ENCODE measurements around the gene FGF14. TPM values are rescaled to one million over a fixed set of nuclear protein-coding genes. Genes with fewer than 3 reads are reported as not detected.

FGF14 gene
- total RNA-seq, 5 donors from 2014 or later (not counting 1 experiment from before 2014, with no cell fraction given) = 0.03 TPM; not detected in 3

DNA sequence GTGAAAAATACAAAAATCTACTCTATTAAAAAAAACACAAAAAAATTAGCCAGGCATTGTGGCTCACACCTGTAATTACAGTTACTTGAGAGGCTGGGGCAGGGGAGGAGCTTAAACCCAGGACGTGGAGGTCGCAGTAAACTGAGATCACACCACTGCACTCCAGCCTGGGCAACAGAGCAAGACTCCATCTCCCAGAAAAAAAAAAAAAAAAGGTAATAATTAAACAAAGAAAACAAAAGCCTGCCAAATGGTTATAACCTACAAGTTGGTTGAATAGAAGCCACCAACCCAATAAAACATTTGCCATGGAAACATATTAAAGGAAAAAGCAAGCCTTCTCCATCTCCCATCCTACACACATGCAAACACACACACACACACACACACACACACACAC, 694.2 kb downstream of the FGF14 start:
- Mint-ChIP-seq H3K4me3 (no peak overlapping the region), H3K4me1 (peaks cover 9 to 10% (median 10%) of the 10 kb centered on the region in 3 donors), H3K36me3 (no peaks in the 10 kb centered on the region), H3K9me3 (no peaks in the 10 kb centered on the region), H3K27me3 (peaks cover 4 to 16% of the 10 kb centered on the region in 2 donors), H3K27ac (no peak overlapping the region)
- POLR2A ChIA-PET = no interaction called here
- CTCF ChIA-PET = no interaction called here
- Histone ChIP-seq H3K27ac (ENCODE audit: low read length) (no peak overlapping the region), H3K4me3 (ENCODE audit: control insufficient read depth in 1 of 2, extremely low read depth in 1 of 2, low read length in 1 of 2) (no peak overlapping the region), H3K27me3 (replicated peaks in 1 of 2; ENCODE audit: control insufficient read depth in 2 of 2, extremely low read depth in 1 of 2, insufficient read depth in 2 of 2, low read length in 1 of 2) (peaks cover 0 to 3% of the 10 kb centered on the region in 2 experiments), H3K9me3 (no peaks in the 10 kb centered on the region), H3K4me1 (ENCODE audit: control insufficient read depth in 1 of 2, extremely low read depth in 1 of 2, insufficient read depth in 2 of 2, low read length in 2 of 2) (no peaks in the 10 kb centered on the region), H3K36me3 (ENCODE audit: control insufficient read depth in 2 of 2, extremely low read depth in 1 of 2, insufficient read depth in 1 of 2, low read length in 1 of 2) (no peaks in the 10 kb centered on the region)
- DNase-seq = no peak
- ATAC-seq (replicated peaks in 1 of 4) = no peak
- WGBS (ENCODE audit: insufficient coverage) = no CpG with 5 or more reads among the region's 2 CpGs

DNA sequence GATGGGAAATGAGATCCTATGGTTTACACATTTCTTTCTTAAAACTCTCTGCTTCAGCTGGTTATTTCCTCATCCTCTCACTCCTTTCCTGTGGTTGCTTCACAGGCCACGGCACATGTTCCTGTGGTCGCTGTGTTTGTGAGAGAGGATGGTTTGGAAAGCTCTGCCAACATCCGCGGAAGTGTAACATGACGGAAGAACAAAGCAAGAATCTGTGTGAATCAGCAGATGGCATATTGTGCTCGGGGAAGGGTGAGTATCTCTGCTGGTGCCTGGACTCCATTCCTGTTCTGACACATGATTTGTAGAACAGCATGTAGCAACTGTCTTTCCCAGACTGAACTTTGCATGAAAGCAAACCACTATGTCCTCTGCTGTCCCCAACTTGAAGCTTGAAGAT, 695.2 kb downstream of the FGF14 start:
- POLR2A ChIA-PET = no interaction called here
- no peaks in the 10 kb centered on the region for H3K36me3 Mint-ChIP-seq

DNA sequence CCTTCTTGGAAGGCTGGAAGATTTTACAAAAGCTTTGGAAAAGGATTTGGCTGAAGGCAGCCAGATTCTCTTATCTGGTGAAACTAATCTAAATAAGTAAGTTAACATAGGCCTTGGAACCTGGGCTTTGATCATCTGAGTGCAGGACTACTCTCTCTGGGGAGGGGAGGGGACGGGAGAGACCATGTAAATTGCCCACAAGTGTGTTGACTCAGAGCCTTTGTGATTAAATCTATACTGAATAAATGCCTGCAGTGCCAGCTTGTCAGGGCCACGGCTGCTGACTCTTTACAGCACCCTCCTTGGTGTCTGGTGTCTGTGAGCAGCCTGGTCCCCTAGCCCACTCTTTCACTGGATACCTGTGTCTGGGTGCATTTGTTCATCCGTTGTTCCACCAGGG, 698.0 kb downstream of the FGF14 start:
- Mint-ChIP-seq H3K4me1 (peaks cover 9 to 10% (median 10%) of the 10 kb centered on the region in 3 donors), H3K27ac (no peak overlapping the region), H3K4me3 (no peak overlapping the region), H3K9me3 (no peaks in the 10 kb centered on the region), H3K27me3 (peaks cover 4 to 10% of the 10 kb centered on the region in 2 donors), H3K36me3 (no peaks in the 10 kb centered on the region)
- peaks cover 0 to 3% of the 10 kb centered on the region in 2 experiments for H3K27me3 ChIP-seq (replicated peaks in 1 of 2; ENCODE audit: control insufficient read depth in 2 of 2, extremely low read depth in 1 of 2, insufficient read depth in 2 of 2, low read length in 1 of 2)
- no peak overlapping the region for H3K4me3 ChIP-seq (ENCODE audit: control insufficient read depth in 1 of 2, extremely low read depth in 1 of 2, low read length in 1 of 2)
- no peaks in the 10 kb centered on the region for H3K36me3 ChIP-seq (ENCODE audit: control insufficient read depth in 2 of 2, extremely low read depth in 1 of 2, insufficient read depth in 1 of 2, low read length in 1 of 2)
- no peak for ATAC-seq (replicated peaks in 1 of 4)
- ChIA-PET CTCF (no interaction called here), POLR2A (interaction anchor here in 1 of 2 donors (0.6 kb wide), 1 partner anchor 31 kb away, joined by 3 read pairs; no protein-coding TSS in a partner anchor)
- H3K27ac ChIP-seq (ENCODE audit: low read length) = no peak overlapping the region
- DNase-seq = no peak
- H3K9me3 ChIP-seq = no peaks in the 10 kb centered on the region
- 58% methylated on average over 2 of the region's 3 CpGs for WGBS (ENCODE audit: insufficient coverage)
- no peaks in the 10 kb centered on the region for H3K4me1 ChIP-seq (ENCODE audit: control insufficient read depth in 1 of 2, extremely low read depth in 1 of 2, insufficient read depth in 2 of 2, low read length in 2 of 2)

More for the DNA sequence above, 695.2 kb downstream of the FGF14 start:
- H3K4me1 Mint-ChIP-seq = peaks cover 9 to 10% (median 10%) of the 10 kb centered on the region in 3 donors
- Histone ChIP-seq H3K36me3 (ENCODE audit: control insufficient read depth in 2 of 2, extremely low read depth in 1 of 2, insufficient read depth in 1 of 2, low read length in 1 of 2) (no peaks in the 10 kb centered on the region), H3K4me3 (ENCODE audit: control insufficient read depth in 1 of 2, extremely low read depth in 1 of 2, low read length in 1 of 2) (no peak overlapping the region), H3K9me3 (no peaks in the 10 kb centered on the region), H3K27me3 (replicated peaks in 1 of 2; ENCODE audit: control insufficient read depth in 2 of 2, extremely low read depth in 1 of 2, insufficient read depth in 2 of 2, low read length in 1 of 2) (peaks cover 0 to 3% of the 10 kb centered on the region in 2 experiments), H3K27ac (ENCODE audit: low read length) (no peak overlapping the region), H3K4me1 (ENCODE audit: control insufficient read depth in 1 of 2, extremely low read depth in 1 of 2, insufficient read depth in 2 of 2, low read length in 2 of 2) (no peaks in the 10 kb centered on the region)
- H3K27ac Mint-ChIP-seq = no peak overlapping the region
- DNase-seq (peak in 13 of 35 experiments; percentile 0 to 19 (median 1)), ATAC-seq (replicated peaks in 1 of 4) (peak in 3 of 4 experiments; percentile 43 to 68 (median 55))
- CTCF ChIA-PET = interaction anchor here in 1 of 2 donors (0.6 kb wide), 1 partner anchor 7 kb away, joined by 3 read pairs; no protein-coding TSS in a partner anchor
- H3K4me3 Mint-ChIP-seq = no peak overlapping the region
- peaks cover 4 to 12% of the 10 kb centered on the region in 2 donors for H3K27me3 Mint-ChIP-seq
- no peaks in the 10 kb centered on the region for H3K9me3 Mint-ChIP-seq
- 16% methylated on average over 5 of the region's 6 CpGs for WGBS (ENCODE audit: insufficient coverage)

DNA sequence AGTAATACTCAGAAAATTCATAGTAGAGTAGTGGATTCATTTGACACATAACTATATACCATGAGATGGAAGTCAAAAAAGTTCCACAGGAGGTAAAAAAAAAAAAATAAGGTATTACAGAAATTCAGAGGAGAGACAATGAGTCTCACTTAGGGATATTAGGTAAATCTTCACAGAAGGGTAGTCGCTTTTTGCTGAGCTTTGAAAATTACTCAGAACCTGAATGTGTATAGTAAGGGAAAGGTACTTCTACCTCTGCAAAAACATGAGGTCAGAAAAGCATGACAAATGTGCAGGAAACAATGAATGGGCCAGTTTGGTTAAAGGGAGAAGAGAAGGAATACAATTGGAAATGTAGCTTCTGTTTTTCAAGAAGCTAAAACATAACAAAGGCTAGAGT, 698.8 kb downstream of the FGF14 start:
- peaks cover 9 to 10% (median 10%) of the 10 kb centered on the region in 3 donors for H3K4me1 Mint-ChIP-seq
- DNase-seq (no peak), ATAC-seq (replicated peaks in 1 of 4) (no peak)
- no peak overlapping the region for H3K27ac Mint-ChIP-seq
- no peaks in the 10 kb centered on the region for H3K4me1 ChIP-seq (ENCODE audit: control insufficient read depth in 1 of 2, extremely low read depth in 1 of 2, insufficient read depth in 2 of 2, low read length in 2 of 2)
- H3K36me3 Mint-ChIP-seq = no peaks in the 10 kb centered on the region
- no peak overlapping the region for H3K4me3 Mint-ChIP-seq
- ChIA-PET CTCF (no interaction called here), POLR2A (interaction anchor here in 1 of 2 donors (0.8 kb wide), 1 partner anchor 1568 kb away, joined by 5 read pairs; no protein-coding TSS in a partner anchor)
- H3K36me3 ChIP-seq (ENCODE audit: control insufficient read depth in 2 of 2, extremely low read depth in 1 of 2, insufficient read depth in 1 of 2, low read length in 1 of 2) = no peaks in the 10 kb centered on the region
- no peaks in the 10 kb centered on the region for H3K9me3 ChIP-seq
- H3K27ac ChIP-seq (ENCODE audit: low read length) = no peak overlapping the region
- H3K27me3 Mint-ChIP-seq = peaks cover 5 to 6% of the 10 kb centered on the region in 2 donors
- H3K27me3 ChIP-seq (replicated peaks in 1 of 2; ENCODE audit: control insufficient read depth in 2 of 2, extremely low read depth in 1 of 2, insufficient read depth in 2 of 2, low read length in 1 of 2) = peaks cover 0 to 3% of the 10 kb centered on the region in 2 experiments
- 100% methylated on average over 1 of the region's 1 CpG for WGBS (ENCODE audit: insufficient coverage)
- H3K4me3 ChIP-seq (ENCODE audit: control insufficient read depth in 1 of 2, extremely low read depth in 1 of 2, low read length in 1 of 2) = no peak overlapping the region
- H3K9me3 Mint-ChIP-seq = no peaks in the 10 kb centered on the region

DNA sequence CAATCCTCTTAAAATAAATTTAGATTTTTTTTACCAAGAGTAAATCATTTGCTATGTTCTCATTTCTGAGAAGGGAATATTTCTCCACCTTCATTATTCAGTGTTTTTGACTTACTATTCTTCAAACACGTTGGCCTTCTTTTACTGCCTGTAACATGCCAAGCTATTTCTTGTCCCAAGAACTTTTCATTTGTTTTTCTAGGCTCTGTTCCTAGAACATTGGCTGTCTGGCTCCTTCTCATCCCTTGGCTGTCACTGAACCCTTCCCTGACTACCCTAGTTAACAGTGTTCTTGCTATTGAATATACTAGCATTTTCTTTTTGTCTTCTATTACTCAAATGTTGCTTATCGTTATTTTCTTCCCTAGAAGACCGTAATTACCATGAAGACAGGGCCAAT, 701.2 kb downstream of the FGF14 start:
- WGBS (ENCODE audit: insufficient coverage) = 89% methylated on average over 1 of the region's 3 CpGs

DNA sequence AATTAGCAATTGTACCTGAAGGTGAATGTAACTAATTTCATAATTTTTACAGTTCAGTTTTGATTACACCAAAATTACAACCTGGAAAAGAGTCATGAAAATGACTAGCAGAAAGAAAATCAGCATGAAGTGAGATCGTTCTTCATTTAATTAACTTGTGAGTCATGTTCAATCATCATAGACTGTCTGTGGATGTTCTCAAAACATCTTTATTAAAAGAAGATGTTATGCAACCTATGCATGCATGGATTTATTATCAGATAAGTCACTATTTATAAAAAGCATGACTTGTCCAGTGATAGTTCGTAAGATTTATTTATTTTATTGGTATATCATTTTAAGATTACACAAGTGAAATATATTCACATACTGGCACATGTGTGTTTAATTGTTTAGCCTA, 703.4 kb downstream of the FGF14 start:
- no peak overlapping the region for H3K4me3 Mint-ChIP-seq
- WGBS (ENCODE audit: insufficient coverage) = no CpG with 5 or more reads among the region's 2 CpGs
- peaks cover 9 to 14% of the 10 kb centered on the region in 2 donors for H3K27me3 Mint-ChIP-seq
- H3K27me3 ChIP-seq (replicated peaks in 1 of 2; ENCODE audit: control insufficient read depth in 2 of 2, extremely low read depth in 1 of 2, insufficient read depth in 2 of 2, low read length in 1 of 2) = no peaks in the 10 kb centered on the region
- ATAC-seq (replicated peaks in 1 of 4) (no peak), DNase-seq (no peak)
- H3K4me3 ChIP-seq (ENCODE audit: control insufficient read depth in 1 of 2, extremely low read depth in 1 of 2, low read length in 1 of 2) = no peak overlapping the region
- ChIA-PET CTCF (no interaction called here), POLR2A (no interaction called here)
- no peak overlapping the region for H3K27ac Mint-ChIP-seq
- no peaks in the 10 kb centered on the region for H3K9me3 Mint-ChIP-seq
- no peaks in the 10 kb centered on the region for H3K9me3 ChIP-seq
- no peak overlapping the region for H3K27ac ChIP-seq (ENCODE audit: low read length)
- no peaks in the 10 kb centered on the region for H3K4me1 ChIP-seq (ENCODE audit: control insufficient read depth in 1 of 2, extremely low read depth in 1 of 2, insufficient read depth in 2 of 2, low read length in 2 of 2)
- H3K4me1 Mint-ChIP-seq = no peaks in the 10 kb centered on the region
- no peaks in the 10 kb centered on the region for H3K36me3 ChIP-seq (ENCODE audit: control insufficient read depth in 2 of 2, extremely low read depth in 1 of 2, insufficient read depth in 1 of 2, low read length in 1 of 2)
- H3K36me3 Mint-ChIP-seq = no peaks in the 10 kb centered on the region

More for the DNA sequence above, 701.2 kb downstream of the FGF14 start:
- CTCF ChIA-PET = no interaction called here
- no peak overlapping the region for H3K4me3 Mint-ChIP-seq
- no peak overlapping the region for H3K4me3 ChIP-seq (ENCODE audit: control insufficient read depth in 1 of 2, extremely low read depth in 1 of 2, low read length in 1 of 2)
- no peak overlapping the region for H3K27ac Mint-ChIP-seq
- POLR2A ChIA-PET = no interaction called here
- DNase-seq (no peak), ATAC-seq (replicated peaks in 1 of 4) (no peak)
- peaks cover 0 to 3% of the 10 kb centered on the region in 2 experiments for H3K27me3 ChIP-seq (replicated peaks in 1 of 2; ENCODE audit: control insufficient read depth in 2 of 2, extremely low read depth in 1 of 2, insufficient read depth in 2 of 2, low read length in 1 of 2)
- no peaks in the 10 kb centered on the region for H3K9me3 ChIP-seq
- H3K27me3 Mint-ChIP-seq = peaks cover 3 to 6% of the 10 kb centered on the region in 2 donors
- no peaks in the 10 kb centered on the region for H3K36me3 Mint-ChIP-seq
- no peaks in the 10 kb centered on the region for H3K4me1 ChIP-seq (ENCODE audit: control insufficient read depth in 1 of 2, extremely low read depth in 1 of 2, insufficient read depth in 2 of 2, low read length in 2 of 2)
- H3K9me3 Mint-ChIP-seq = no peaks in the 10 kb centered on the region
- no peak overlapping the region for H3K27ac ChIP-seq (ENCODE audit: low read length)
- no peaks in the 10 kb centered on the region for H3K36me3 ChIP-seq (ENCODE audit: control insufficient read depth in 2 of 2, extremely low read depth in 1 of 2, insufficient read depth in 1 of 2, low read length in 1 of 2)
- no peaks in the 10 kb centered on the region for H3K4me1 Mint-ChIP-seq

DNA sequence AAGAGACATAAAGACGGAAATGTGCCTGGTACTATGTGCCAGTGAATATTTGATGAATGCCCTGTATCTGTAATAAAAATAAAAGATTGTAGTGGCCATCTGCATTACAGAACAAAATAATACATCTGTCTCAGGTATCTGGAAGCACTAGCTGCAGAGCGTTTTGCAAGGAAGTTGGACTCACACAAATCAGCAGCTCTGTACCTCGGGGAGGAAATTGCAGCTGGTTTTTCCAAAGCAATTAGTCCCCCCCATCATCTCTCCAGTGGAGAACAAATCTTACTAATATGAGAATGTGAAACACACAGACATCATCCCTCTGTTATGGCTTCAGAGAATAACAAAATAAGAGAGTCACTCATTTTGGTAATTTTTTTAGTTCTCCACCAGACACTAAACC, 704.1 kb downstream of the FGF14 start:
- H3K9me3 ChIP-seq = no peaks in the 10 kb centered on the region
- CTCF ChIA-PET = no interaction called here
- H3K9me3 Mint-ChIP-seq = no peaks in the 10 kb centered on the region
- H3K4me1 ChIP-seq (ENCODE audit: control insufficient read depth in 1 of 2, extremely low read depth in 1 of 2, insufficient read depth in 2 of 2, low read length in 2 of 2) = no peaks in the 10 kb centered on the region
- ATAC-seq (replicated peaks in 1 of 4) = no peak
- peaks cover 9 to 14% of the 10 kb centered on the region in 2 donors for H3K27me3 Mint-ChIP-seq
- no peaks in the 10 kb centered on the region for H3K36me3 ChIP-seq (ENCODE audit: control insufficient read depth in 2 of 2, extremely low read depth in 1 of 2, insufficient read depth in 1 of 2, low read length in 1 of 2)
- H3K4me1 Mint-ChIP-seq = no peaks in the 10 kb centered on the region
- no peak overlapping the region for H3K27ac Mint-ChIP-seq
- H3K27ac ChIP-seq (ENCODE audit: low read length) = no peak overlapping the region
- no peaks in the 10 kb centered on the region for H3K36me3 Mint-ChIP-seq
- no peak overlapping the region for H3K4me3 ChIP-seq (ENCODE audit: control insufficient read depth in 1 of 2, extremely low read depth in 1 of 2, low read length in 1 of 2)
- no peak overlapping the region for H3K4me3 Mint-ChIP-seq
- 56% methylated on average over 2 of the region's 3 CpGs for WGBS (ENCODE audit: insufficient coverage)
- H3K27me3 ChIP-seq (replicated peaks in 1 of 2; ENCODE audit: control insufficient read depth in 2 of 2, extremely low read depth in 1 of 2, insufficient read depth in 2 of 2, low read length in 1 of 2) = no peaks in the 10 kb centered on the region
- no peak for DNase-seq
- POLR2A ChIA-PET = no interaction called here
